Placental pericyte (primary cell): ENCODE results near the gene CLDN11. TPM values are rescaled to one million over a fixed set of nuclear protein-coding genes. Genes with fewer than 3 reads are reported as not detected.

Experiments used
- total RNA-seq: library from RNA; depleted of rRNA; stranded (reverse); fragments of >200 nt; gene quantifications from 2 replicates; pipeline ENCODE4 v1.2.3, GENCODE V29; 2012

The CLDN11 gene
- 195 and 1,687 TPM in 2 replicates for total RNA-seq

DNA sequence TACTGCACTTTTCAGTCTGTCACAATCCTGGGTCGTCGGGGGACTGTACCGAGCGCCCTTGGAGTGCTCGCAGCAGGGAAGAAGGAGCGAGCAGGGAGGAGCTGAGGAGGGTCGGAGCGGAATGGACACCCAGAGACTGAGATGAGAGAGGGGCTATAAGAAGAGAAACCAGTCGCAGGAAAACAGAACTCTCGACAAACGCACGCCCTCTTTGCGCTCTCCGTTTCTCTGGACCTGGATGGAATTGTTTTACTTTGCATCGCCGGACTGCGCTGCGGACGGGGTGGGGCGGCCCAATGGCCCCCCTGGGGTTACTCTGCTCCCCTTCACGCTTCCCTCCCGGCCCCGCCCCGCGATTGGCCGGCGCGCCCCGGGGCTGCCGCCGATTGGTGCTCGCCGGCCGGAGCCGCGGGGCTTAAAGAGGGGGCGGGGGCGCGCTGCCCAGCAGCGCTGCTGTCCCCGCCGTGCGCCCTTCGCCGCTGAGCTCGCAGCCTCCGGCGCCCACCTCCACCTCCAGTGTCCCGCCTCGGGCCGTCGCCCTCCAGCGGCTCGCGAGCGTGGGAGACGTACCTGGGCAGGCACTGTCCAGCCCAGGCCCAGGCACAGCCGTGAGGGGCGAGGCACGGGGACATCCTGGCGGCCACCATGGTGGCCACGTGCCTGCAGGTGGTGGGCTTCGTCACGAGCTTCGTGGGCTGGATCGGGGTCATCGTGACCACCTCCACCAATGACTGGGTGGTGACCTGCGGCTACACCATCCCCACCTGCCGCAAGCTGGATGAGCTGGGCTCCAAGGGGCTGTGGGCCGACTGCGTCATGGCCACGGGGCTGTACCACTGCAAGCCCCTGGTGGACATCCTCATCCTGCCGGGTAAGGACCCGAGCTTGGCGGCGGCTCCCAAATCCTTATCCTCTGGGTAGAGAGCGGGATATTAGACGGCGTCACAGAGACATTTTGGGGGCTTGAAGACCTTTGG, at the start of gene CLDN11:
Gene CLDN11, plus strand, starts transcription at position 447 of the 977 bp plus-strand sequence. Its CDS starts 199 bp downstream, at position 646.

Other genes starting within 250 kb of the CLDN11 start
- gene PHC3, start 237.1 kb upstream of the CLDN11 start, total RNA-seq = 32.6 and 37.9 TPM in 2 replicates
- 63.2 and 69.9 TPM in 2 replicates for gene PRKCI, start 196.4 kb upstream of the CLDN11 start, total RNA-seq
- gene SKIL, start 61.2 kb upstream of the CLDN11 start, total RNA-seq = 97.8 and 111 TPM in 2 replicates
- gene SLC7A14, start 167.2 kb downstream of the CLDN11 start, total RNA-seq = 1.4 and 3.9 TPM in 2 replicates